ENCODE data around the gene CST6. TPM values are rescaled to one million over a fixed set of nuclear protein-coding genes. Genes with fewer than 3 reads are reported as not detected.
A peak's percentile ranks its signal among the peaks of the same experiment; 100 is the strongest.
"Not testable (repeated sequence)": the region's sequence is repeated elsewhere in the genome, so short reads cannot be mapped to it uniquely, and the experiment has no call there.

CST6 gene
- polyA plus RNA-seq, 5 donors: 0.30 to 1.8 (median 1.1) TPM; not detected in 1

DNA sequence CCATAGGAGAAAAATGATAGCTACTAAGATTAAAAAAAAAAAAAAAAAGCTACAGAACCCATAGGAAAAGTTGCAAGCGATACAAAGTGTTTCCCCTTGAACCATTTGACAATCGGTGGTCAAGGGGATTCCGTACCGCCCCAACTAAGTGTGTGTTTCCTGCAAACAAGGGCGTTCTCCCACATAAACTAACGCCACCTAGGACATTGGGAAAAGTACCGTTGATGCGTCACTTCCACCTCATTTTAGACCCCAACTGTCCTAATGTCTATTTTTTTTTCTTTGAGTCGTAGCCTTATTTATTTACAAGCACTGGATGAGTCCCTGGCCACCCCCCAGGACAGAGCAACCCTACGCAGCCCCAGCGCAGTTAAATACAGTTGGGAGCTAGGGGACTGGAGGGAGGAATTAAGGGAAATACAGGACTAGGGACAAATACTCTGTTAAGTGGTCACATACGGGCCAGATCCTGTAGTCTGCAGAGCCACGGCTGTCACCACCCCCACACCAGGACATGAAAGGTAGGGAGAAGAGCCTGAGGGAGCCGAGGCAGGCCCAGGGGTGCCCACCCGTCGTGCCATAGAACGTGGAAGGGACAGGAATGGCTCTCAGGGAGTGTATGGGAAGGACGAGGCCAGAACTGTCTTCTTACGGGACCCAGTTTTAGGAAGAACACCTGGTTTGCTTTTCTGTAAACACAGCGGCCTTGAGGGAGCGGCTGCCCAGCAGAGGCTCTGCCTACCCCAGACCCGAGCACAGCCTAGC, 28.8 kb upstream of the CST6 start:
- DNase-seq: no peak

DNA sequence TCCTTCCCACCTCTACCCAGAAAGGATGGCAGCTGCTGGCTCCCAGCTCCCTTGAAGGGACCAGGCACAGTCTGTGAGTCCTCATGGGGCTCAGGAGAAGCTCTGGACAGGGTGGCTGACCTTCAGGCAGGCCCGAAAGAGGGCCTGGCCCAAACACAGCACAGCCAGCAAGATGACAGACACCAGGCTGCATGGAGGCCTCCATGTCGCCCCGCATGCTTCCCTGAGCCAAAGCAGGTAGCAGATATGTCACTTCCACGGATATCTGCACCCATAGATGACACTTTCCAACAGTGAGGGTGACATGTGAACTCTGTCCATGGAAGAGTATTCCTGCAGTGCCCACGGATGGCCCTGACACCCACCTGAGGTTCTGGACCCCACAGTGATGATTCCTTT, 28.2 kb upstream of the CST6 start:
- DNase-seq: no peak

DNA sequence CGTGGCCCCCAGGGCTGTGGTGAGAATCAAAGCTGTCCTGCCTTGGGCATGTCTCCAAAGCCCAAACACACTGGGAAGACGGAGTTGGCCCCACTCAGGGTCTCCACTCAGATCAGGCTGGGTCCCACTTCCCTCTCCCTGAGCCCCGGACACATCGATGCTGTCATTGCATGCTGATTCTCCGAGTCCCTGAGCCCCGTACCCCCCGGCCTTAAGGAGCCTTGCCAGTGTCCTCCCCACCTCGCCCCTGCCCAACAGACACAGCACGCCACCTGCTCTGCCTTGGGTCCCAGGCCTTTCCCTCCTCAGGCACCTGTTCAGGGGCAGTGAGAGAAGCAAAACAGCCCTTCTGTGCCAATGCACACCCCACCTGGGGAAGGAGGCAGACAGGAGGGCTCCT, 24.5 kb upstream of the CST6 start:
- no peak for DNase-seq

DNA sequence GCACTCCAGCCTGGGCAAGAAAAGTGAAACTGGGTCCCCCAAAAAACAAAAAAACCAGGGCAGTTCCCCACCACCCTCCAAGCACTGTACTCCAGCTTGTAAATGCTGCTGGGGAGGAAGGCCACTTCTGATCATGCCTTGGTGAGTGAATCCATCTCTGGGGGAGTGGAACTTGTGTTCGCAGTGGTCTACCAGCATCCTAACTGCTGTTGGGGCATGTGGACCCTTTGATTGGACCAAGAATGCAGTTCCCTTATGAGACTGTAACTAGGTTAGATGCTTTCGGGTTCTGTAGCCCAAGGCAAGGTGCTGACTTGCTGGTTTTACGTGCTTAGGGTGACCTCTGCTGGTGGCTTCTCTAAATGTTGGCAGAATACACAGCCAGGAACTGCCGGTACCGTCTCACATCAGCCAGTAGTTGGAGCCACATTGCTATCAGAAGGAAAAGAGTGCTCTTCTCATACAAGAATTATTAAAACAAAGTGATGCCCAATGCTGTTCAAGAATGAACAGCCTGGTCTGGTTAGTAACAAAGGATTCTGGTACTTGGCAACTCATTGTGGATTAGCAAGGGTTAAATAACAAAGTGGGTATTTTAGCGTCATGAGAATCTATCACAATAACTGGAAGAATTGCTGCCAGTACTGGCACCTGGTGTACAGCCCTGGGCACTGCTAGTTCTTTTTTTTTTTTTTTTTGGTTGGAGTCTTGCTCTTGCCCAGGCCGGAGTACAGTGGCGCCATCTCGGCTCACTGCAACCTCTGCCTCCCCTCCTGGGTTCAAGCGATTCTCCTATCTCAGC, 22.8 kb upstream of the CST6 start:
- peak; percentile 85 to 93 for DNase-seq

DNA sequence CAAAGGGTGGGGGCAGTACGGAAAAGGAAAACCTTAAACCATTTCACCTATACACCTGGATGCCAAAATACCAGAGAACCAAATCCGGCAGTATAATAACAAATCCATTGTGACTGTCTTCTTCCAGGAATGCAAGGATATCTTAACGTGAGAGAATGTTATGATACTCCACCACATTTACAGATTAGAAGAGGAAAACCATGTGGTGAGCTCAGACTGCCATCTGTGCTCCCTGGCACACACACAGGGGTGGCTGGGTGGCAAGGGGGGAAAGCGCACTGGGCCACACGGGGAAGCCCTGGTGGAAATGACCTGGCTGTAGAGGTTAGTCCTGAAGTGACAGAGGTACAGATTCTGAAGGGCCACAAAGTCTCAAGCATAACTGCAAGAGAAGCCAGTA, 19.8 kb upstream of the CST6 start:
- no peak for DNase-seq

DNA sequence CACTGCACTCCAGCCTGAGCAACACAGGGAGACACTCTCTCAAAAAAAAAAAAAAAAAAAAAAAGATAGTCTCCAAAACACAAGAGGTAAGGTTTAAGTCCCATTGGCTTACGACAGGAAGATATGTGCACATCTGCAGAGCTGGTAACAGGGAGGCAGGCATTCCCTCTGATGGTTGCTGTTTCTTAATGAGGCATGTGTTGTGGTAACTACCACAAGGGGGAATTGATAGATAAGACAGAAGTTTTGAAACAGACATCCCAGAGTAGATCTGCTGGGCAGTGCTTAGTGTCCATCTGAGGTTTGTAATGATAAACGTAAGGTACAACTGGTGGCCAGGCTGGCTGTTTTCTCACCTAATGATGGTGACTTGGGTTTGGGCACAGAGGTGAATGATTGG, 14.5 kb upstream of the CST6 start:
- no peak for DNase-seq

DNA sequence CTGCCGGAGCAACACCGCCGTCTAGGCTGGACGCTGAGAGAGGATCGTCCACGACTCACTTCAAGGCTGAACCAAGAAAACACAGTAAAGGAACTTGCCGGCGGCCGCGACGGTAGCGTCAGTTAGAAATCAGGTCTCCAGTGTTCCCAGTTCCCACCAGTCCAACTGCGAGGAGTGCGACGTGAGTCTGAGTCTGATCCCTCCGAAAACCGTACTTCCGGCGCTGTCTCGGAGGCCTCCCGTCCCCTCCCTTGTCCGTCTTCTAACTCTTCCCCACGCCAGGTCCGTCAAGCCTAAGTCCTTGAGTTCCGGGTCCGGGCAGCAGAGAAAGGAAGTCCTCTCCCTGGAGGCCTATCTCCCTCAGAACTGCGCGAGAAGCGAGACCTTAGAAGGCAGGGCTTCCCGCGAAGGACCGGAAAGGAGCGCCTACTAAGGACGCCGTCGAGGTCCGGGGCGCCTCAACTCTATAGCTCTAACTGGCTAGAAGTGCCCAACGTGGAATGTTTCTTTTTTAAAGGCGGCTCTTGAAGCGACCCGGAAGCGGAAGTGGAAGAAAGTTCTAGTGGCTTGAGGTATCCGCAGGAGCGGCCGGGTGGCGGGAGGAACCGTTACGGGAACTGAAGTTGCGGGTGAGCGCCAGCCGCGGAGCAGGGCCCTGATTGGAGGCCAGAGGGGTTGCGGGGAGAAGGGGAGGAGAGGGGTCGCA, 9.7 kb upstream of the CST6 start, which contains the start of the genes BANF1 and EIF1AD:
Gene BANF1 (plus strand): TSS at position 562 of the 706 bp plus-strand sequence. CDS start 748 bp downstream, outside the sequence.
Gene EIF1AD (minus strand): TSS at position 216 of the 706 bp plus-strand sequence. CDS start 1,768 bp downstream, outside the sequence.
- peak; percentile 97 for DNase-seq

DNA sequence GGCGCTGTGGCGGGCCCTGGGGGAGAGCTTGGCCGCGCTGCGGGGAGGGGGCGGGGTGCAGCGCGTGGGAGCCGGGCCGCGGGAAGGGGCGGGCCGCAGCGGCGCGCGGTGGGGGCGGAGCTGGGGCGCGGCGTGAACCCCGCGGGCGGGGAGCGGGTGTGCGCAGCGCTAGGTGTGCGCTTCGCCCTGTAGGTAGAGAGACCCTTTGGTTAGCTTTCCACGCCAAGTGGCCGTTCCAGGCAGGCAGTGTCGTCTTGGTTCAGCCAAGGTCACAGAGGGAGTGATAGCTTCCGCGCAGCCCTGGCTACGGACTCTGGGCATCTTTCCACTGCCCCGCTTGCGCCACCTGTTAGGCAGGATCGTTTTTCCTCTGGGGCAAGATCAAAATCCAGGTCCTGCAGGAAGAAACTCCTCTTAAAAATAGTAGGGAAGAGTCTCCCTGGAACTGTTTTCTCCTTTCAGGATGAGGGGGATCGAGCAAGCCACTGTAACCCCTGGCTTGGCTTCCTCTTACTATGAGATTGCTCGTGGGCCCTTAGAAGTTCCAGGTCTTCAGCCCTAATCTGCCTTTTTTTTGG, 9.1 kb upstream of the CST6 start:
- no peak for DNase-seq

DNA sequence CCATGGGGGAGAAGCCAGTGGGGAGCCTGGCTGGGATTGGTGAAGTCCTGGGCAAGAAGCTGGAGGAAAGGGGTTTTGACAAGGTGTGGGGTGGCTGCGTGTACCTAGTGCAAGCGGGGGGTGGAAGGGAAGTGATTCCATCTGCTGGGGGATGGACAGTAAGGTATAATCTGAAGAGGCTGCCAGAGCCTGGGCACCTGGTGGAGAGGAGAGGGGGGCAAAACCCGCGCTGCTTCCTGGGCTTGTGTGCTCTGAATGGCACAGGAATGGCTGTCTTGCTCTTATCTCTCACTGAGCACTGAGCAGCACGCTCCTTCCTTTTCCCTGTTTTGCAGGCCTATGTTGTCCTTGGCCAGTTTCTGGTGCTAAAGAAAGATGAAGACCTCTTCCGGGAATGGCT, 8.5 kb upstream of the CST6 start:
- DNase-seq: no peak

DNA sequence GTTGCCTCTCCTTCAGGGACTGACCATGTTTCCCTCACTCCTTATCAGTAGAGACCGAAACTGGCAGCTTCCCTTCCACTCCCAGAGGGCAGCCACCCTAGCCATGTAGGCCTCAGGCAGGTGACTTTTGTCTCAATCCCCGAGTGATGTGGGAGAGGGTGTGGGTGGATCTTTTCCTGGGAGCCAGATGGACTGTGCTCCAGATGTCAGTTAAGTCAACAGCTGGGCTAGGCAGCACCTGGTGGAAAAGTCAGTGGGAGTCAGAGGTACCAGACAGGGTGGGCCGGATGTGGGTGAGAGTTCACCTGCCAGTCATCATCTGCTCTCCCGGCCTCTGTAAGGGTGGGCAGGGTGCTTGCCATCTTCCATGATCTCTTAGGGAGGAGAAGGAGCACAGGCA, 7.6 kb upstream of the CST6 start:
- no peak for DNase-seq

DNA sequence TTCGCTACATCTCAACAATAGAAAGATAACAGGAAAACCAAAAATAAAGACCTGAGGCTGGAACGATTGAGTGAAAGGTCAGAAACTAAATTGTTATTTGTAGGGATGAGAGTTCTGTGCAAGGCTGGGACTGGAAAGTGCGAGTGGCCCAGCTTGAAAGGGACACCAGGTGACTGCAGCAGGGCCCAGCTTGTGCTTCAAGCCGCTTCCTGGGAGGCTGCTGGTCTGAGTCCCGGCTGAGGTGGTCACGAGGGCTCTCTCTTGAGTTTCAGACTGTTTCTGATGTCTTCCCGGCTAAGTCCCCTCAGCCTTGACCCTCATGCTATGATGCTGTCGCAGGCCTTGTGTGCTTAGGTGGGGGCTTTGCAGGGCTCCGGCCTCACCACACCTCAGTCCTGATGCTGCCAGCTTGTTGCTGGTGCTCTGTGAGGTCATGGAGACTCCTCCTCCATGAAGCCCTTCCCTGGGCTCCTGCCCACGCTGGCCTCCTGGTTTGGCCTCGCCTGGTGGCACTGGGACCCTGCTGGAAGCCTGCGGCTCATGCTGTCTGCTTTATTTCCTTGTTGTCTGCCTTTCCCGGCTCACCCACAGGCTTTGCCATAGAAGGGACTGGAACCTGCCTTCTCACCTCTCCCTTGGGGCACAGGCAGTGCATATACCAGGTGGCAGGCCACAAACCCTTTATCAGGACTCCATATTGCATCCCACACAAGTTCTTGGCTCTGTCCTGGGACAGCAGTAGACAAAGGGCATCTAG, 5.5 kb upstream of the CST6 start:
- no peak for DNase-seq

DNA sequence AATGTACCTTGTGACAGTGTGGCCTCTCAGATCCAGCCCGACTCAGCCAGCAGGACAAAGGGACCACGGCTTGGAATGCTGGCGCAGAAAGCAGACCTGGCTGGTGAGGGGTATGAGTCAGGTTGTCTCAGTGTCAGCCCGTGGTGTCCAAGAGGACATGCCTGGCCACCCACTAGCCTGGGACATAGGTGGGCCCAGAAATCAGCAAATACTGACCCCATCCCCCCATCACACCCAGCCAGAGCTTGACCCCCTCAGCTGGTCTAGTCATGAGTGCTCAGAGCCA, 5.0 kb upstream of the CST6 start:
- no peak for DNase-seq

DNA sequence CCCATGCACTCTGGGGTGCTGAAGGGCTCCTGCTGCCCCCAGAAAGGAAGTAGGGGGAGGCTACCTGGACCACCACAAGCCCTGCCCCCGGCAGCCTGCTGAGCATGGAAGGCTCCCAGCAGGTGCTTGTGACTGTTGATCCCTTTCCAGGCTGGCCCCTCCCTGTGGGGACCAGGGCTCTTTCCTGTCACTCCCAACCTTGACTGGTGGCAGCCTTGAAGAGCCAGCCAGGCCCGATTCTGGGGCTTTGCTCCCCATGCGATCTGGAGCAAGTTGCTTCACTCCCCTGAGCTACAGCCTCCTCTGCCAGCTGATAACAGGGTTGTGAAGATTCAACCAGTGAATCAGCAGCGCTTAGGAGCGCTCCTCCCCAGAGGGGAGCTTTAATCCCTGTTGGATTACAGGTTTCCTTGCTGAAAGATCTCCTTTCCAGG, 4.6 kb upstream of the CST6 start:
- no peak for DNase-seq

DNA sequence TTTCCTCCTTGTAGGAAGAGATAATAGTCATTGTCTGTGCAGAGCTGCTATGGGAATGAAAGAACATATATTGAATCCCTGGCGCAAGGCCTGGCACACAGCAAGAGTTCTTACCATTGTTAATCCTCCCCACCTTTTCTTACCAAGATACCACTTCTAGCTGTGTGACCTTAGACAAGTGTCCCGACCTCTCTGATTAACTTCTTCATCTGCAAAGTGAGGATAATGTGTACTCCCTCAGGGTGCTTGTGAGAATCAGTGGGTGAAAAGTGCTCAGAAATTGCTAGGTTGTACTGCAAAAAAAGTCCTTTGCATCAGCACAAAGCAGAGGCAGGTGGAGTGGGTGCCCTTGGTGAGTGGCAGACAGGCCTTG, 3.7 kb upstream of the CST6 start:
- DNase-seq: no peak

DNA sequence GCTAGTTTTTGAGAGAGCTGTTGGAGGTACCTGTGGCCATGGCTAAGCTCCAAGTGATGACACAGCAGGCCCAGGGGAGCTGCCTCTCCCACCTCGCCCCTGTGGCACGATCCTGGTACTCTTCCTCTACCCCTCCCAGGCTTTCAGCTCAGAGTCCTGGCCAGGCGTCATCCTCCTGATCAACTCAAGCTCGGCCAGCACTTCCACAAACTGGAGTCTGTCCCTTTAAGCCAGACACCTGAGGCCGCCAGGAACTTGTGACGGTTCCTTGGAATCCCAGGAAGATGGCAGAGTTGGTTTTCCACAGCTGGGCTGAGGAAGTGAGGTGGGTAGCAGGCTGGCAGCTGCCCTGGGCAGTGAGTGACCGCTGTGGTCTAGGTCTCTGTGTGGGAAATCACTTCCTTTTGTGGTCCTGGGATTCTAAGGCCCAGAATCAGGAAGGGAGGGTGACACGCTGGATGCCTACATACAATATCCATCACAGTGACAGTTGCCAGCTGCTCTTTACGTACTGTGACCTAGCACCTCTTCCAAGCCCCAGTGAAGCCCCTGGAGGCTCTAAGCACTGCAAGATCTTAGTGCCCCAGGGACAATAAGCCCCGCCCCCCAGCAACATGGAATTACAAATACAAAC, 3.2 kb upstream of the CST6 start:
- no peak for DNase-seq

DNA sequence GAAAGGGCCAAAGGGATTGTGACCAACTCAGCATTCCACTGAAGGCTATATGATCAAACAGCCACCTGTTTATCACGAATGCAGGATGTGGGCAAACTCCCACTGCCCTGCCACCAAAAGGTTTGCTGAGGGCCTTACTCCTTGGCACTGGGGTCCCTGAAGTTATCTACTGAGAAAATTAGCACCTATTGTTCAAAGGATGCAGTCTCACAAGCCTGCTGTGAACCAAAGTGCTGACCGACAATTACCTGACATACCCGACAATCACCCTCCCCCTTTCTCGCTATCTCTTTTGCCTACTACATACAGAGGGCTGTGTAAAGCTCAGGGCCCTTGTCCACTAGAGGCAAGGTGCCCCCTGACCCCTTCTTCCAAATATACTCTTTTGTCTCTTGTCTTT, 1.8 kb upstream of the CST6 start:
- DNase-seq: not testable (repeated sequence)

DNA sequence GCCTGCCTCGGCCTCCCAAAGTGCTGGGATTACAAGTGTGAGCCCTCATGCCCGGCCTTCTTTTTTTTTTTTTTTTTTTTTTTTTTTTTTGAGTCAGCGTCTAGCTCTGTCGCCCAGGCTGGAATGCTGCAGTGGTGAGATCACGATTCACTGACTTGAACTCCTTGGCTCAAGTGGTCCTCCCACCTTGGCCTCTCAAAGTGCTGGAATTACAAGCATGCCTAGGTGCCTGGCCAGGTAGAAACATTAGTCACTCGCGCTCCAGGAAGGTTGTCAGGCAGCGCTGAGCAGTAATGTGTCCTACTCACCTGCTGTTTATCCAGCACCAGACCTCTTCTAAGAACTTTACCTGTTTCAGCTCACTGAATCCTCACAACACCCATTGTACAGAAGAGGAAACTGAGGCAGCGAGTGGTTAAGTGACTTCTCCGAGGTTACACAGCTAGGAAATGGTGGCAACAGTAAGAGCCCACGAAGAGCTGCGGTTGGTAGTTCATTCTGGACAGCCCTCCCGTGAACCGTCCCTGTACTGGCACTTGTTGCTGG, 496 bp upstream of the CST6 start:
- DNase-seq: peak; percentile 36 to 51

DNA sequence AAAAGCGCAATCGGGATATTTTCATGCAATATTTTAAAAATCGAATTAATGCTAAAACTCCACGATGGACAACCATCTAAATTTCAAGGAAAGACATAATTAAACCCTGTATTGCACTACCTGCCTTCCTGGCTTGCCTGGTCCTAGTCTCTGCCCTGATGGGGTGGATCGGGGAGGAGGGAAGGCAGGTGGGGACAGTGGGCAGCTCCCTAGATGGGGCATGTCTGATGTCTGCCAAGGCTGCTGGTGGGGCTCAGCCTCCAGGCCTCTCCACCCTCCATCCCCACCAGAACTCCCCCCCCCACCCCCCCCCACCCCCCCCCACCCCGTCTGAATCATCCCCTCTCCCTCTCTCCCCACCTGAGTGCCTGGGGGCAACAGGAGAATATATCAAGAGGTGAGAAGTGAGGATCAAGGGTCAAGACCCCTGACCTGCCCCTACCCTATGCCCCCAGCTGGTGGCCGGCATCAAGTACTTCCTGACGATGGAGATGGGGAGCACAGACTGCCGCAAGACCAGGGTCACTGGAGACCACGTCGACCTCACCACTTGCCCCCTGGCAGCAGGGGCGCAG, 650 bp downstream of the CST6 start:
- DNase-seq: no peak

DNA sequence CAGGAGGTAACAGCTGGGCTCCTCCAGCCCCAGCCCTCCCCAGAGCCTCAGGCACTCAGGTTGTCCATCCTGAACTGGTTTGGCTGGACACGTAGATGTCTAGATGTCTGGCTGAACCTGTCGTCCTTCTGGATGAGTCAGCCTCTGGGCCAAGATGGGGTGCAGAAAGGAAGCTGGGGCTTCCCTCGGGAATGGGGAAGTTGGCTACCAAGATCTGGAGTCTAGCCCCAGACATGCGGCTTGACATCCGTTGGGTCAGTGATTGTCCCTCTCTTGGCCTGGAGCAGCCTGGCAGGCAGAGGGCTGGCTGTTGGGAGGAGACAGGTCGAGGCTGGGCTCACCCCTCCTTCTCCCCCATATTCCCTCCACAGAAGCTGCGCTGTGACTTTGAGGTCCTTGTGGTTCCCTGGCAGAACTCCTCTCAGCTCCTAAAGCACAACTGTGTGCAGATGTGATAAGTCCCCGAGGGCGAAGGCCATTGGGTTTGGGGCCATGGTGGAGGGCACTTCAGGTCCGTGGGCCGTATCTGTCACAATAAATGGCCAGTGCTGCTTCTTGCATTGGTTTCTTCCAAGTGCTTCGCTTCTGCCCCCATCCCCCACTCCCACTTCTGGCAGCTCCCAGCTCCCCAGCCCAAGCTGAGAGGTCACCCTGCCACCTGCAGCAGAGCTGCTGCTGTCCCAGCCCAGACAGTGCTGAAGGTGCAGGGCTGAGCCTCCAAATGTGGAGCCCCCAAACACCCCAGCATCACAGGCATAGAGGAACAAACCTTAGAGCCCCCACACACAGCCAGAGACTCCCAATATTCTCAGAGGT, 1.3 kb downstream of the CST6 start:
- DNase-seq: no peak

DNA sequence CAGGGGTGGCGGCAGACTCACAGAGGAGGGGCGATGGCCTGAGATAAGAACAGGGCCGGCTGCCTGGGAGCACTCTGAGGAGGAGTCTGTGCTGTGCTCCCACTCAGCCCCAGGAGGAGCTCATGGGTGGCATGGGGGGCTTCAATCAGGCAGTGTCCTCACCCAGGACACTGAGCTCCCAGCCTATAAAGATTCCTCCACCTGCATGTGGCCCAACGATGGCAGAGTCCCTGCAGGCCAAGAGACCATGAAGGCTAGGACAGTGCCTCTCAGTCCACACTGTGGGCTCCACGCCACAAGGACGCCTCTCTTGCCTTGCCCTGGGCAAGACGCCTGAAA, 1.9 kb downstream of the CST6 start:
- DNase-seq: no peak

Data from right lung (tissue), 5 donors.